Measurements from ENCODE around the gene USP30.
A peak's percentile ranks its signal among the peaks of the same experiment; 100 is the strongest.
"Not testable (repeated sequence)": the region's sequence is repeated elsewhere in the genome, so short reads cannot be mapped to it uniquely, and the experiment has no call there.

The USP30 gene

GRCh38 chr12:109053382-109054123 lies 1.2 kb downstream of the USP30 start:
- DNase-seq (ENCODE audit: low read depth): no peak

DNA sequence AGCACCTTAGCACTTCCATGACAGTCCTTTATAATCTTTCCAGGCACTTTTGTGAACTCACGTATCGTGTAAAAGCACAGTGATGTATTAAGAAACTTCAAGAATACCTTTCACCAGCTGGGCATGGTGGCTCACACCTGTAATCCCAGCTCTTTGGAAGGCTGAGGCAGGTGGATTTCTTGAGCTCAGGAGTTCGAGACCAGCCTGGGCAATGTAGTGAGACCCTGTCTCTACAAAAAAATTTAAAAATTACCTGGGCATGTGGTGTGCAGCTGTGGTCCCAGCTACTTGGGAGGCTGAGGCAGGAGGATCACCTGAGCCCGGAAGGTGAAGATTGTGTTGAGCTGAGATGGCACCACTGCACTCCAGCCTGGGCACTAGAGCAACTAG lies 1.7 kb downstream of the USP30 start:
- not testable (repeated sequence) for DNase-seq (ENCODE audit: low read depth)

GRCh38 chr12:109054520-109054919 lies 2.1 kb downstream of the USP30 start:
- no peak for DNase-seq (ENCODE audit: low read depth)

GRCh38 chr12:109056891-109057290 lies 4.5 kb downstream of the USP30 start:
- DNase-seq (ENCODE audit: low read depth): no peak

- DNase-seq (ENCODE audit: low read depth): no peak
These were observed 5.0 kb downstream of the USP30 start for GRCh38 chr12:109057376-109057775.

DNA sequence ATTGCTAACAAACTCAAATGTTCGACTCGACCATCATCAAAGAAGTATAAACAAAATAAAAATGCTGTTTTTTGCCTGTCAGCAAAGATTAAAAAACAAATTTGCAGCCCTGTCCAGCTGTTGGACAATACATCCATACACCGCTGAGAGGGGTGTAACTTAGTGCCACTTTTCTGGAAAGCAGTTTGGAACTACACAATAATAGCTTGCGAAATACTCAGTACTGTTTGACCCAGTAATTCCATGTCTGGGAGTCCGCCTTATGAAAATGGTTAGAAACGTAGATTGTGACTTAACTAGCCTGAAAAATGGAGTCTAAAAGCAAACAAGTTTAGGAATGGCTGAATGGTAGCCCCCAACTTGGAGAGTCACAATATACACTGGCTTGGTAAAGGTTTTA lies 6.4 kb downstream of the USP30 start:
- DNase-seq (ENCODE audit: low read depth): no peak

DNA sequence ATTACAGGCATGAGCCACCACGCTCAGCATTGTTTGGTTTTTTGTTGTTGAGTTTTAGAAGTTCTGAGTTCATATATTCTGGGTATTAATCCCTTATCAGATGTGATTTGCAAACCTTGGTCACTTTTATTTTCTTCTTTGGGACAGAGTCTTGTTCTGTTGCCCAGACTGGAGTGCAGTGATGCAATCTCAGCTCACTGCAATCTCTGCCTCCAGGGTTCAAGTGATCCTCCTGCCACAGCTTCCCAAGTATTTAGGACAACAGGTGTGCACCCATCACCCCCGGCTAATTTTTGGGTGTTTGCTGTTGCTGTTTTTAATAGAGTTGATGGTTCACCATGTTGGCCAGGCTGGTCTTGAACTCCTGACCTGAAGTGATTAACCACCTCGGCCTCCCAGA lies 11.8 kb downstream of the USP30 start:
- no peak for DNase-seq (ENCODE audit: low read depth)

DNA sequence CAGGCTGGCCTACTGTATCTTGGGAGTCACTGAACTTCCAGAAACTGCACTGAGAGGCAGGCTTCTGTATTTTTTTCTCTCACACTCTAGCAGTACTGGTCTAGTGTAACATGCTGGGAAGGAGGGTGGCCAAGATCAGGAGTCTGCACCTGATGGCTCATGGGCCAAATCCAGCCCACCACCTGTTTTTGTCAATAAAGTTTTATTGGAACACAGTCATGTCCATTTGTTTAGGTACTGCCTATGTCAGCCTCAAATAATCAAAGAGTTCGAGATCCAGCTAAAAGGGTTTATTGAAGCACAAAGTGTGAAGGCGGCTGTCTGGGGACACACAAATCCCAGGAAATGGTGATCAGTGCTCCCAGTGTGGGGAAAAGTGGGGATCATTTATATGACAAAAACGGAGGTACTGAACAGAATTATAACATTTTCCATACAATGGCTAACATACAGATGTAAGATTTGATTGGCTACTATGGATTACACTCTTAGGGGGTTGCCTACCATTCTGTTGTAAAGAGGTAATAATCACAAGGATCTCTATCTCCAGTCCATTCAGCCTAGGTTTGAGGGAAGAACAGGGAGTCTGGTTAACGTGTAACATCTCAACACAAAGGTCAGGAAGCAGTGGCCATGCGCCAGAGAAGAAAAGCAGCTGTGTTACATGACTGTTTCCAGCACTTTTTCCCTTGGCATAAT lies 12.9 kb downstream of the USP30 start:
- DNase-seq (ENCODE audit: low read depth): no peak

DNA sequence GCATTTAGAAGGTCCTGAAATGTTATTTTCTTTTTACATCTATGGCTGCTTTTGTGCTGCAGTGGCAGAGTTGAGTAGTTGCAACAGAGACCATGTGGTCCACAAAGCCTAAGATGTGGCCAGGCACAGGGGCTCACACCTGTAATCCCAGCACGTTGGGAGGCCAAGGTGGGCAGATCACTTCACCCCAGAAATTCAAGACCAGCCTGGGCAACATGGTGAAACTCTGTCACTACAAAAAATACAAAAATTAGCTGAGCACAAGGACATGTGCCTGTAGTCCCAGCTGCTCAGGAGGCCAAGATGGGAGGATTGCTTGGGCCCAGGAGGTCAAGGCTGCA lies 13.4 kb downstream of the USP30 start:
- DNase-seq (ENCODE audit: low read depth): no peak

GRCh38 chr12:109069307-109070271 lies 17.2 kb downstream of the USP30 start:
- no peak for DNase-seq (ENCODE audit: low read depth)

- DNase-seq (ENCODE audit: low read depth): no peak
These were observed 22.5 kb downstream of the USP30 start for GRCh38 chr12:109074866-109075265.

DNA sequence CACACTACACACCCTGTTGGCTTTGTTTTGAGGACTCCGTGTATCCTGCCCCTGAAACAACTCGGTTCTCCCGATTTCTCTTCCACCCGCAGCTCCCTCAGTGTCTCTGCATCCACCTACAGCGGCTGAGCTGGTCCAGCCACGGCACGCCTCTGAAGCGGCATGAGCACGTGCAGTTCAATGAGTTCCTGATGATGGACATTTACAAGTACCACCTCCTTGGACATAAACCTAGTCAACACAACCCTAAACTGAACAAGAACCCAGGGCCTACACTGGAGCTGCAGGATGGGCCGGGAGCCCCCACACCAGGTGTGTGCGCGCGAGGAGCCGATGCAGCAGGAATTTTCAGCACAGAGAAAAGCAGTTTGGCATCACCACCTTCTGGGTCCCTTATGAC lies 30.4 kb downstream of the USP30 start:
- no peak for DNase-seq (ENCODE audit: low read depth)

DNA sequence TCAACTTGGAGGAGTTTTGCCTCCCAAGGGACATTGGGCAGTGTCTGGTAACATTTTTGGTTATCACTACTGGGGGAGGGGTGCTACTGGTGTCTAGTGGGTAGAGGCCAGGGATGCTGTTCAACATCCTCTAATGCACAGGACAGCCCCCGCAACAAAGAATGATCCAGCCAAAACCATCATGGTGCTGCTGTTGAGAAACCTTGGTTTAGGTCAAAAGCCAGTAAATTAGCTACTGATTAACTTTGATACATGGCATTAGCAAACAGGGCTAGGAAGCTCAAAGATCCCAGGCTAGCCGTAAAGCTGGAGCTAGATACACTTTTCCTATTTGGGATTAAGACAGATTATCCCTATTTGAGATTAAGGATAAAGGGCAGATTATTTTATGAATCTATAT lies 32.0 kb downstream of the USP30 start:
- DNase-seq (ENCODE audit: low read depth): no peak

GRCh38 chr12:109085590-109085989 lies 33.2 kb downstream of the USP30 start:
- no peak for DNase-seq (ENCODE audit: low read depth)

- DNase-seq (ENCODE audit: low read depth): no peak
These were observed 34.9 kb downstream of the USP30 start for GRCh38 chr12:109087250-109087649.

DNA sequence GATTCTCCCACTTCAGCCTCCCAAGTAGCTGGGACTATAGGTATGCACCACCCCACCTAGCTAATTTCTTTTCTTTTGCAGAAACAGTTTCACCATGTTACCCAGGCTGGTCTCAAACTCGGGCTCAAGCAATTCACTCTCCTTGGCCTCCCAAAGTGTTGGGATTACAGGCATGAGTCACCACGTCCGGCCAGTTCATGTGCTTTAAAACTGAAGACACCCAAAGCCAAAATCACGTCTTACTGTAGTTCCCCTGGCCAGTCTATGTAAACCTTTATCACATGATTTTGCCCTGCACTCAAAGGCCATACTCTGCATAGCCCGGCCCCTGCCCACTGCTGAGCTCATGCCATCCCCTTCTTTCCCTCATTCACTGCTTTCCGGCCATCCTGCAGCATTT lies 36.4 kb downstream of the USP30 start:
- DNase-seq (ENCODE audit: low read depth): no peak

DNA sequence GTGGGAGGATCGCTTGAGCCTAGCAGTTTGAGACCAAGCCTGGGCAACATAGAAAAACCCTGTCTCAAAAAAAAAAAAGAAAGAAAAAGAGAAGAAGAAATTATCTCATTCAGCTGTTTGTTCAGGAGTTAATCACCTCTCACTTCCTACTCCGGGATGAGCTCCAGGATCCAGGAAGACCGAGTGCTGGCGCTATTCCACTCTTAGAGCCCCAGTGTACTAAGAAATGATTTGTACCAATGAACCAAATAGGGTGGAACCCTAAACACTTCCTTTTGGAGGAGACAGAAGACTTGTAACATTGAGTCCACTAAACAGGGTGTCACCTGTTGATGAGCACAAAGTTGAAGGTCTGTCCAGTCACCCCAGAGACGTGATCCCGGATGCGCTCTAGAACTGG lies 37.3 kb downstream of the USP30 start:
- DNase-seq (ENCODE audit: low read depth): no peak

DNA sequence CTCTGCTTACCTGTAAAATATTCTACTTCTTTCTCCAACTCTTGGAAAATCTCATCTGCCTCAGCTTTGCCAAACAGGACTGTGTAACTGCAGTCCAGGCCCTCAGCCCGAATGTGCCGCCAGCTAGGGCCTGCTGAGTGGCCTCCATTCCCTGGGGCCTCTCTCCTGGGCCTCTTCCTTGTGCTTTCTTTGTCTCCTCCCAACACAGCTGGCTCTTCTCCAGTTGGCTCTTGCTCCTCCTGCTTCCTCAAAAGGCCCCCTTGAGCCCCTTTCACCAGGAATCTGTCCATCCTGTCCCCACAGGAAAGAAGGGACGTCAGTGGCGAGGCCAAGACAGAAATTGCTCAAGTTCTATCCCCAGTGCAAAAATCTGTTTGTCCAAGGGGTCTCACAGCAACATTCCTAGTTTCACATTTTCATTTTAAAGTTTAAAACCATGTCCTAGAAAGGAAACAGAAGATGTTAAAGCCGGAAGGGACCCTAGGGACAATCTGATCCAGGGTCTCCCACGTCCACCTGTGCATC lies 40.2 kb downstream of the USP30 start:
- DNase-seq (ENCODE audit: low read depth): no peak

- peak; percentile 87 for DNase-seq (ENCODE audit: low read depth)
These were observed 40.9 kb downstream of the USP30 start, which contains the start of gene ALKBH2 for GRCh38 chr12:109093022-109093918. TSS of gene ALKBH2 (minus strand) at chr12:109093472. CDS start at chr12:109092786, 686 bp downstream.

GRCh38 chr12:109097140-109097434 lies 44.7 kb downstream of the USP30 start:
- no peak for DNase-seq (ENCODE audit: low read depth)

DNA sequence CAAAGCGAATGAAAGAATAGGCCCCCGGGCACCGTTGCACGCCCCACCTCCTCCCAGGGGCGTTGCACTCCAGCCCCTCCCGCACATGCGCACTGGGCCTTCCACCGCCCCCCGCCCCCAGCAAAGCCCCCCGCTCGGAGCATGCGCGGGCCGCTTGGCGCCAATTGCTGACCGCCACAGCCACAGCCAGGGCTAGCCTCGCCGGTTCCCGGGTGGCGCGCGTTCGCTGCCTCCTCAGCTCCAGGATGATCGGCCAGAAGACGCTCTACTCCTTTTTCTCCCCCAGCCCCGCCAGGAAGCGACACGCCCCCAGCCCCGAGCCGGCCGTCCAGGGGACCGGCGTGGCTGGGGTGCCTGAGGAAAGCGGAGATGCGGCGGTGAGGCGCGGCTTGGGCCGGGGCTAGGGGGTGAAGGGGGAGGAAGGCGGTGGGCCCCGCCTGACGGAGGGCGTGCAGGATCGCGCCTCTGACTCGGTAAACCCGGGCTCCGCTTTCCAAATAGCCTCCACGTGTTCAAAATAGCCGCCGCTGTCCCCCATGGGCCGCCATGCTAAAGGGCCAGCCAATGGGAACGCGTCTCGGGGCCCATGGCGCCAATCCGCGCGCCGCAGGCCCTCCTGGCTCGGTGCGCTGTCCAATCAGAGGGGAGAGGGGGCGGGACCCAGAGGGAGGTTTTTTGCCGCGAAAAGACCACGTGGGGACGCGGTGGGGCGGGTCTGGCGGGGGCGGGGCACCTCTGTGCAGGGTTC lies 45.2 kb downstream of the USP30 start, which contains the start of gene UNG:
TSS of gene UNG (plus strand) at position 163 of the 748 bp plus-strand sequence. CDS start at position 246, 83 bp downstream.
- DNase-seq (ENCODE audit: low read depth): peak; percentile 93
